Esophagus squamous epithelium (tissue), 4 donors: ENCODE measurements around the gene HEG1.

Experiments used
- CTCF ChIP-seq, 6 experiments: fragments of 450-650 bp in 4 of 6; fragments of 200-600 bp in 2 of 6; sonication (generic) in 2 of 6; IDR thresholded peaks; one replicate each; pipeline ENCODE4 v1.5.1; 2016 to 2019; ENCODE audit warnings: antibody characterized with exemption in 6 of 6, mild to moderate bottlenecking in 4 of 6, moderate library complexity in 4 of 6
- POLR2A ChIP-seq, 4 donors: fragments of 450-650 bp; IDR thresholded peaks; one replicate each; pipeline ENCODE4 v1.6.1; 2017; ENCODE audit warnings: antibody characterized with exemption in 4 of 4, mild to moderate bottlenecking in 4 of 4, moderate library complexity in 3 of 4

- TF ChIP-seq CTCF (IDR thresholded peaks at IDR 0.05): no peak
- TF ChIP-seq POLR2A (IDR thresholded peaks at IDR 0.05): no peak
These were observed 82.5 kb downstream of the HEG1 start for GRCh38 chr3:124973290-124973689.
